Esophagus (tissue), 2 donors: ENCODE measurements around the gene RASAL2. TPM values are rescaled to one million over a fixed set of nuclear protein-coding genes. Genes with fewer than 3 reads are reported as not detected.

Source experiments
- H3K27ac ChIP-seq, 2 donors: one replicate each; pipeline ENCODE4 v1.5.1; 2013; ENCODE audit warnings: low read depth in 2 of 2, mild to moderate bottlenecking in 2 of 2, inconsistent platforms in 1 of 2, low read length in 1 of 2, moderate library complexity in 1 of 2
- H3K27me3 ChIP-seq, 2 donors: one replicate each; pipeline ENCODE4 v1.6.1; 2013; ENCODE audit warnings: low read length in 2 of 2, control low read depth in 1 of 2, mild to moderate bottlenecking in 1 of 2; ENCODE audit not compliant: insufficient read depth in 2 of 2, control insufficient read depth in 1 of 2
- H3K36me3 ChIP-seq, 2 donors: one replicate each; pipeline ENCODE4 v1.6.1; 2013; ENCODE audit warnings: low read length in 1 of 2; ENCODE audit not compliant: control insufficient read depth in 2 of 2, insufficient read depth in 2 of 2
- H3K4me1 ChIP-seq, 2 donors: one replicate each; pipeline ENCODE4 v1.6.1; 2013; ENCODE audit warnings: low read length in 1 of 2; ENCODE audit not compliant: control insufficient read depth in 2 of 2, insufficient read depth in 2 of 2
- H3K4me3 ChIP-seq, 2 donors: one replicate each; pipeline ENCODE4 v1.5.1; 2013; ENCODE audit warnings: low read length in 2 of 2, mild to moderate bottlenecking in 2 of 2, low read depth in 1 of 2, moderate library complexity in 1 of 2
- H3K9me3 ChIP-seq, 2 donors: one replicate each; pipeline ENCODE4 v1.6.1; 2013; ENCODE audit warnings: mild to moderate bottlenecking in 2 of 2, low read depth in 1 of 2, low read length in 1 of 2, moderate library complexity in 1 of 2; ENCODE audit not compliant: control insufficient read depth in 2 of 2, insufficient read depth in 1 of 2
- WGBS, 2 donors: extraction: QIAGEN DNeasy Blood & Tissue Kit; methylation state at CpG; one replicate each; pipeline ENCODE4 v1.1.7; 2013; 5-methylcytosine and 5-hydroxymethylcytosine counted together
- polyA plus RNA-seq, 2 donors: library from polyadenylated mRNA; stranded (reverse); fragments of 200-250 nt; gene quantifications; one replicate each; pipeline ENCODE4 v1.2.3, GENCODE V29; 2013
- donor health status: healthy with polysubstance abuse.
- donor health status: Bipolar disorder and iron deficiency.

The RASAL2 gene
- polyA plus RNA-seq, 2 donors, result 13.3 to 14.3 TPM

DNA sequence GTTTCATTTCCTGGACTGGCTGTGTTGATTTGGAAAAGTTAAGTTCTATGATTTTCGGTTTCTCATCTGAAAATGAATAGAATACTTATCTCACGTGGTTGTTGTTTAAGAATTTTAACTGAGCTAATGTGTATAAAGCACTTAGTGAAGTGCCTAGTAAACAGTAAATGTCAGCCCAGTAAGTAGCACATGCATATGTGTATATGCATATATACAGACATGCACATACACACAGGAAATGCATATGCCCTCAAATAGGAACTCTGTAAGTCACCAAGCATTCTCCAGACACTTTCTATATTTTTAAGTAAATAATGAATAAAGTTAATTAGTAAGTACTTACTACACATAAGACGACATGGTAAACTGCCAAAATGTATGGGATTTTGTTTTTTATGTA is 274.3 kb downstream of the RASAL2 start:
- 80 to 84% methylated on average over 3 of the region's 3 CpGs for WGBS, 2 donors
- Histone ChIP-seq H3K4me1 (no peaks in the 10 kb centered on the region), H3K9me3 (no peaks in the 10 kb centered on the region), H3K36me3 (no peaks in the 10 kb centered on the region), H3K27me3 (no peaks in the 10 kb centered on the region), H3K27ac (no peak overlapping the region), H3K4me3 (no peak overlapping the region)

DNA sequence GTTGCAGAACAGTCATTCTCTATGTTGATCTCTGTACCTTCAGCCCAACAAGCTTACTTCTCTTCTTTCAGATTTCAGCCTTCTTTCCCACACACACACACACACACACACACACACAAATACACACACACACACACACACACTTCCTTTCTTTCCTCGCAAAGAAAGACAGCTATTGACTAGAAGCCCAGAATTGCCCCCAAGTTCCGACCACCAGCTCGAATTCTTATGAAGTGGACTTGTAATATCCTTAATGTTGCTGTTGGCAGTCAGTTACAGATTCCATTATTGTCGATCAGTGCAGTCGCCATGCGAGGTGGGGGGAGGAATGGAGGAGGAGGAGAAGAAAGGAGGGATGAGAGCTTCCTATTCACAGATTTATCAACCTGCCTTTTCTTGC is 277.3 kb downstream of the RASAL2 start:
- Histone ChIP-seq H3K4me3 (no peak overlapping the region), H3K4me1 (no peaks in the 10 kb centered on the region), H3K9me3 (no peaks in the 10 kb centered on the region), H3K27ac (no peak overlapping the region), H3K36me3 (no peaks in the 10 kb centered on the region), H3K27me3 (no peaks in the 10 kb centered on the region)
- 7 to 11% methylated on average over 6 of the region's 6 CpGs for WGBS, 2 donors

DNA sequence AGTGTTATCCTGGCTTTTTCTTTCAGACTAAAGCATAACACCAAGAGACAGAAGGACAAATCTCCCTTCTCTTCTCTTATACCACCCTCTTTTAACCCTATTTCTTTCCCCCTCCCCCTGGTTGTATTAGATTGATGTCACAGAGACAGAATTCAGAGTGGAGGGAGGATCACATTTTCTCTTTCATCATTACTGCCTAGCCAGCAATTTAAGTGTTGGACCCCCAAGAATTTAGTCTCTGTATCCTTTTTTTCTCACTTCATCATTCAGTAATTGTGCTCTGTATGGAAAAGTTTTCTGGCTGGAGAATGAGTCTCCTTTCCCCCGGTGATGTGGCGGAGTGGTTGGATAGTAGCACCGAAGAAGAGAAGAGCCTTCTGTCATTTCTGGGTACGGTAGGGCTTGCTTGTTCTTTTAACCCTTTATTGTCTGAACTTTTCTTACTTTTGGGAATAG is 278.1 kb downstream of the RASAL2 start:
- Histone ChIP-seq H3K4me3 (no peak overlapping the region), H3K9me3 (no peaks in the 10 kb centered on the region), H3K27me3 (no peaks in the 10 kb centered on the region), H3K27ac (no peak overlapping the region), H3K4me1 (no peaks in the 10 kb centered on the region), H3K36me3 (no peaks in the 10 kb centered on the region)
- 14 to 15% methylated on average over 4 of the region's 4 CpGs for WGBS, 2 donors

DNA sequence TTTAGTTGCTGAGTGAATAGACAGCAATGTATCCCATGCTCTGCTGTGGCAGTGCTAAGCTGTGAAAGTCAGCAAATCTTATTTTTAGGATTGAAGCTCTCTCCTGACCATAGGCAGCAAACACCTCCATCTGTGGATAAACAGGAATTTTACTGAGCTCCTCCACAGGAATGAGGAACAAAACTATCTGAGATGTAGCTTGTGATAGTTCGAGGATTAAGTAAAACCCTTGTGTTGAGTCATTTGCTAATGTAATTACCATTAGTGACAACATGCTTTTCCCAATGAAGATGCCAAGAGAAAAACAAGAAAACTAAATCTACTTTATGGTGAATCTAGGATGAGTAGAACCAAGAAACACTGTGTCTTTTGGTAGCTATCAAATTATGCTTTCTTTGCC is 280.1 kb downstream of the RASAL2 start:
- WGBS, 2 donors, result 47 to 73% methylated on average over 1 of the region's 1 CpG
- Histone ChIP-seq H3K4me3 (no peak overlapping the region), H3K27ac (no peak overlapping the region), H3K36me3 (no peaks in the 10 kb centered on the region), H3K4me1 (no peaks in the 10 kb centered on the region), H3K27me3 (no peaks in the 10 kb centered on the region), H3K9me3 (no peaks in the 10 kb centered on the region)

DNA sequence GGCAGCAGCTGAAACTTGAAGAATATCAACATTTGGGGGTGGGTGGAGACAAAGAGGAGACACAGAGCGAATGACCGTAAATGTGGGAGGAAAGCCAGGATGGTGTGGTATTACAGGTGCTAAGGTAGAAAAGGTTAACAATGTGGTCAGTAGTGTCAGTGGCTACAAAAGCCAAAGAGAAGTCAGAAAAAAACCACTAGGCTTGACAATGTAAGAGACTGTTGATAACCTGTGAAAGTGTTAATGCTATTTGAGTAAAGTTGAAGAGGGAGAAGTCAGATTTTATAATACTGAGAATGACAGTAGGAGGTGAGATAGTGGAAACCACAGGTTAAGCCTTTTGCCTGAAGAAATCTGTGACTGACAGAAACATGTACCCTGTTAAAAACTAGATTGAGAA is 282.1 kb downstream of the RASAL2 start:
- H3K9me3 ChIP-seq, result no peaks in the 10 kb centered on the region
- 83 to 87% methylated on average over 2 of the region's 2 CpGs for WGBS, 2 donors
- H3K27me3 ChIP-seq, result no peaks in the 10 kb centered on the region
- no peak overlapping the region for H3K4me3 ChIP-seq
- no peak overlapping the region for H3K27ac ChIP-seq
- H3K4me1 ChIP-seq, result no peaks in the 10 kb centered on the region
- H3K36me3 ChIP-seq, result no peaks in the 10 kb centered on the region

DNA sequence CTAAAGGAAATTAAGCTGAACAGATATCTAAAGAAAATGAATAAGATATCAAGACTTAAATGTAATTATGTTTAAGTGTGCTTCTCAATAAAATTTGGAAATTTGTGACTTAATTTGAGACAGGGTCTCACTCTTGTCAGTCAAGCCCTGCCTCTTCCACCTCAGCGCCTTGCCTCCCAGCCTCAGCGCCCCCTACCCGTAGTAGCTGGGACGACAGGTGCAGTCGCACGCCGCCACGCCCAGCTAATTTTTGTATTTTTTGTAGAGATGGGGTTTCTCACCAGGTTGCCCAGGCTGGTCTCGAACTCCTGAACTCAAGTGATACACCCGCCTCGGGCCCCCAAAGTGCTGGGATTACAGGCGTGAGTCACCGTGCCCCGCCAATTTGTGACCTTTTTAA is 285.9 kb downstream of the RASAL2 start:
- WGBS, 2 donors, result 81 to 82% methylated on average over 14 of the region's 14 CpGs
- no peaks in the 10 kb centered on the region for H3K4me1 ChIP-seq

DNA sequence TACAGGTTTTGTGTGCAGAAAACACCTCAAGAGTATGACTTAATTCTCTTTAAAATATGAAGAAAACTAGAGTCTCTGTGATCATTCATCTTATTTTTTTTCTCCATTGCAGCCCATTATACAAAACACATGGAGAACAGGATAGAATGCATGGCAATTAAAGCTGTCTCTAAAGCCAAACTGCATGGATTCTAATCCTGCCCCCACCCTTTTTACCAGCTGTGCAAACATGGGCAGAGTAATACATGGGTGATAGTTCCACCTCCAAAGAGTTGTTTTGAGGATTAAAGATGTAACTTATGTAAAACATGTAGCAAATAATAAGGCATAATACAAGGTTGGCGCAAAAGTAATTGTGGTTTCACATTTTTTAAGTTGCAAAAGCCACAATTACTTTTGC is 288.5 kb downstream of the RASAL2 start:
- no peak overlapping the region for H3K4me3 ChIP-seq
- H3K27ac ChIP-seq, result no peak overlapping the region
- no peaks in the 10 kb centered on the region for H3K9me3 ChIP-seq
- 92 to 100% methylated on average over 1 of the region's 1 CpG for WGBS, 2 donors
- no peaks in the 10 kb centered on the region for H3K4me1 ChIP-seq
- H3K27me3 ChIP-seq, result no peaks in the 10 kb centered on the region
- H3K36me3 ChIP-seq, result no peaks in the 10 kb centered on the region

More for the DNA sequence above, 285.9 kb downstream of the RASAL2 start:
- no peaks in the 10 kb centered on the region for H3K36me3 ChIP-seq
- no peaks in the 10 kb centered on the region for H3K27me3 ChIP-seq
- no peak overlapping the region for H3K27ac ChIP-seq
- no peak overlapping the region for H3K4me3 ChIP-seq
- no peaks in the 10 kb centered on the region for H3K9me3 ChIP-seq

DNA sequence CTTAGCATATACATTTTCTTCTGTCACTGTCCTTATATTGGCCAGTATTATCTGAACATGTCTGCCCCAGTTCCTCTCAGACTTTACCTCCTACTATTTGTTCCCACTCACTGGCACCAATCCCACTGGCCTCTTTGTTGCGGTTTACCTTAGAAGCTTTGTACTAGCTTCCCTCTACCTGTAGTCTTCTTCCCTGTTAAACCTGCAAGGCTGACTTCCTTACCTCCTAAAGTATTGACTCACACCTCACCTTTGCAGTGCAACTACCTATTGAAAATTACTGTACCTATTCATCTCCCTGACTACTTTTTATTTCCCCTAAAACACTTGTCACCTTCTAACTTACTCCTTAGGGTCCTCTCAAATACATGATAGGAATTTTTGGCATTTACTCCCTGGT is 291.8 kb downstream of the RASAL2 start:
- Histone ChIP-seq H3K9me3 (no peaks in the 10 kb centered on the region), H3K36me3 (no peaks in the 10 kb centered on the region), H3K4me1 (no peaks in the 10 kb centered on the region), H3K27ac (no peak overlapping the region), H3K27me3 (no peaks in the 10 kb centered on the region), H3K4me3 (no peak overlapping the region)
- WGBS, 2 donors, result 67 to 80% methylated on average over 1 of the region's 1 CpG

DNA sequence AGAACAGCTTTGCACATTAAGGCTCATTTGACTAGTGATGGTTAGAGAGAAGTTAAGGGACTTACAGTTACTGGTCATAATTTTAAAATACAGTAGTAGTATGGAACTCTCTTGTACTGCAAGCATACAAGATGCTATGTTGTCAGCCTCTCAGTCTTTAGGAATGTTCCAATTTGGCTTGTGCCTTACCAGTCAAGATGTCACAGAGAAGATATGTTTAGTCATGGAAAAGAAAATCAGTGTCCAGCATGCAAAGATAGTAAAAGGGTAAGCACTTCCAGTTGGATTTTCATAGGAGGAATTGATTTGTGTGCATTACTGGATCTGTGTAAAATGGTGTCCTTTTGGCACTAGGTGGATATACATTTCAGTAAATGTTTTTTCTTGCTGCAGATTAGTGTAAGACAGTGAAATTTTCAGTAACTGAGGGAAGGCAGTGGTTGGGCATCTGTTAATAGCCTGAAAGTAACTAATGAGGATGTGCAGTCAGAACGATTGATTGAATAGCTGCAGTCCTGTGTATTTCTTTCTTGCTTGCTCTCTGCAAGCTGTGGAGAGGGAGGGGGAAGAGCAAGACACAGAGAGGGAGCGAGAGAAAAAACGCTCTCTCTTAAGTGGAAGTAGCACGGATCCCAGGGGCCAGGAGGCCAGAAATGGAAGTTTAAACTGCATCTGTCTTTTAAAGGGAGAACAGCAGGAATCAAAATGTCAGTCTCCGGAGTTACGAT is 294.7 kb downstream of the RASAL2 start:
- H3K9me3 ChIP-seq, result no peaks in the 10 kb centered on the region
- H3K4me1 ChIP-seq, result no peaks in the 10 kb centered on the region
- H3K27ac ChIP-seq, result no peak overlapping the region
- H3K36me3 ChIP-seq, result peaks cover 0 to 3% of the 10 kb centered on the region in 2 donors
- no peak overlapping the region for H3K4me3 ChIP-seq
- H3K27me3 ChIP-seq, result no peaks in the 10 kb centered on the region
- 57 to 58% methylated on average over 6 of the region's 6 CpGs for WGBS, 2 donors

DNA sequence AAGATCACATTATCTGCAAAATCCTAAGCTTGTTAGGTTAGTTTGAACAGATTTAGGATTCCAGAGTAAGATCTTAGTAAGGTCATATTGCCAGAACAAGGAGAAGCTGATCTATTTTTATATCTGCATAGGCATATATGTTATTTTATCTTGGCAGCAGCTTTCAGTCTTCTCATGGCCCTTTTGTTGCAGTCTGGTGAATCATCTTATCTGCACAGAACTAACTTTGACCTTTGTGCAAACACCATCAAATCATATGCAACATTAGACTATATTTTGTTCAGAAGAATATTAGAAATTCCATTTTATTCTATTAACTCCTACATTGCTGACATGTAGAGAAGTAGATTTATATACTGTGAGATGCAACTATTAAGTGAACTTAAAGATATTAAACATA is 295.5 kb downstream of the RASAL2 start:
- Histone ChIP-seq H3K27ac (no peak overlapping the region), H3K4me1 (no peaks in the 10 kb centered on the region), H3K27me3 (no peaks in the 10 kb centered on the region), H3K36me3 (peaks cover 0 to 3% of the 10 kb centered on the region in 2 donors), H3K9me3 (no peaks in the 10 kb centered on the region), H3K4me3 (no peak overlapping the region)
